Naive thymus-derived CD8-positive, alpha-beta T cell (primary cell): ENCODE results near the gene ULK4. TPM values are rescaled to one million over a fixed set of nuclear protein-coding genes. Genes with fewer than 3 reads are reported as not detected.

Source experiments
- polyA plus RNA-seq, 3 donors: library from polyadenylated mRNA; unstranded; fragments of 300-500 nt; fragmentation: Illumina TruSeq; gene quantifications; one replicate each; pipeline ENCODE4 v1.2.3, GENCODE V29; 2021
- total RNA-seq, 8 experiments: library from RNA in 2 of 8; stranded (reverse) in 2 of 8; gene quantifications; one replicate each; pipeline ENCODE4 v1.2.3 and lab custom pipeline; 2021 to 2026

The ULK4 gene
- total and polyA plus RNA-seq, 5 experiments from 2014 or later, result 6.6 to 16.8 (median 10.7) TPM

Other genes starting within 250 kb of the ULK4 start
- 10 to 100 TPM; 18.8 to 19.1 TPM for gene TRAK1, start 129.3 kb upstream of the ULK4 start, total RNA-seq
- gene TRAK1, start 129.3 kb upstream of the ULK4 start, polyA plus RNA-seq, result 1 to 10 TPM; 4.3 to 8.3 (median 4.8) TPM